ENCODE measurements around the gene PPP6R2.

DNA sequence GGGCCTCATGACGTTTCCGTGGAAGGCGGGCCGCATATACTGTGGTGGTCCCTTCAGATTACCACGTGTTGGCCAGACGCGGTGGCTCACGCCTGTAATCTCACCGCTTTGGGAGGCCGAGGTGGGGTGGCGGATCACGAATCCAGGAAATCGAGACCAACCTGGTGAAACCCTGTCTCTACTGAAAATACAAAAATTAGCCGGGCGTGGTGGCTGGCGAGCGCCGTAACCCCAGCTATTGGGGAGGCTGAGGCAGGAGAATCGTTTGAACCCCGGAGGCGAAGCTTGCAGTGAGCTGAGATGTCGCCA, 15.5 kb upstream of the PPP6R2 start:
- TF ChIP-seq, protein P1, sequence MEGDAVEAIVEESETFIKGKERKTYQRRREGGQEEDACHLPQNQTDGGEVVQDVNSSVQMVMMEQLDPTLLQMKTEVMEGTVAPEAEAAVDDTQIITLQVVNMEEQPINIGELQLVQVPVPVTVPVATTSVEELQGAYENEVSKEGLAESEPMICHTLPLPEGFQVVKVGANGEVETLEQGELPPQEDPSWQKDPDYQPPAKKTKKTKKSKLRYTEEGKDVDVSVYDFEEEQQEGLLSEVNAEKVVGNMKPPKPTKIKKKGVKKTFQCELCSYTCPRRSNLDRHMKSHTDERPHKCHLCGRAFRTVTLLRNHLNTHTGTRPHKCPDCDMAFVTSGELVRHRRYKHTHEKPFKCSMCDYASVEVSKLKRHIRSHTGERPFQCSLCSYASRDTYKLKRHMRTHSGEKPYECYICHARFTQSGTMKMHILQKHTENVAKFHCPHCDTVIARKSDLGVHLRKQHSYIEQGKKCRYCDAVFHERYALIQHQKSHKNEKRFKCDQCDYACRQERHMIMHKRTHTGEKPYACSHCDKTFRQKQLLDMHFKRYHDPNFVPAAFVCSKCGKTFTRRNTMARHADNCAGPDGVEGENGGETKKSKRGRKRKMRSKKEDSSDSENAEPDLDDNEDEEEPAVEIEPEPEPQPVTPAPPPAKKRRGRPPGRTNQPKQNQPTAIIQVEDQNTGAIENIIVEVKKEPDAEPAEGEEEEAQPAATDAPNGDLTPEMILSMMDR (conservative IDR thresholded peaks at IDR 0.05 in 1 of 2, IDR thresholded peaks at IDR 0.05 in 1 of 2; ENCODE audit: extremely low read depth in 1 of 2, insufficient read depth in 1 of 2, low read depth in 1 of 2, low read length in 2 of 2) = no peak
- no peak for TF ChIP-seq EZH2 (IDR thresholded peaks at IDR 0.05; ENCODE audit: borderline replicate concordance, low read length)
